Neural crest cell (in vitro differentiated cells): Measurements from ENCODE around the gene TMEM215. TPM values are rescaled to one million over a fixed set of nuclear protein-coding genes. Genes with fewer than 3 reads are reported as not detected.
"Not testable (repeated sequence)": the region's sequence is repeated elsewhere in the genome, so short reads cannot be mapped to it uniquely, and the experiment has no call there.

Source experiments
- DNase-seq: peaks from one replicate; pipeline ENCODE4 v3.0.0; 2021; ENCODE audit warnings: low read depth, mixed read lengths, low spot score
- H3K27ac Mint-ChIP-seq: one replicate; pipeline ENCODE4 v1.8.0; 2021; ENCODE audit warnings: mild to moderate bottlenecking, mixed read lengths; ENCODE audit not compliant: unreplicated experiment
- H3K27me3 Mint-ChIP-seq: 2 replicates; pipeline ENCODE4 v1.8.0; 2021; ENCODE audit warnings: low read depth, mild to moderate bottlenecking, mixed read lengths
- H3K36me3 Mint-ChIP-seq: 2 replicates; pipeline ENCODE4 v1.8.0; 2021; ENCODE audit warnings: low read depth, mild to moderate bottlenecking, mixed read lengths
- H3K4me1 Mint-ChIP-seq: 2 replicates; pipeline ENCODE4 v1.8.0; 2021; ENCODE audit warnings: mixed read lengths
- H3K4me3 Mint-ChIP-seq: one replicate; pipeline ENCODE4 v1.8.0; 2021; ENCODE audit warnings: mild to moderate bottlenecking, mixed read lengths
- H3K9me3 Mint-ChIP-seq: 2 replicates; pipeline ENCODE4 v1.8.0; 2021; ENCODE audit warnings: mixed read lengths
- total RNA-seq: library from RNA; stranded (reverse); gene quantifications from 2 replicates; pipeline ENCODE4 v1.2.1, GENCODE V29; 2021
- TF ChIP-seq, protein P1 (sequence below): fragments of 200-600 bp; sonication (generic); conservative IDR thresholded peaks from 2 replicates; pipeline ENCODE4 v1.5.0; 2021; ENCODE audit warnings: antibody characterized with exemption, mild to moderate bottlenecking

The TMEM215 gene
- total RNA-seq, 1 donor from 2014 or later: 0.72 TPM

DNA sequence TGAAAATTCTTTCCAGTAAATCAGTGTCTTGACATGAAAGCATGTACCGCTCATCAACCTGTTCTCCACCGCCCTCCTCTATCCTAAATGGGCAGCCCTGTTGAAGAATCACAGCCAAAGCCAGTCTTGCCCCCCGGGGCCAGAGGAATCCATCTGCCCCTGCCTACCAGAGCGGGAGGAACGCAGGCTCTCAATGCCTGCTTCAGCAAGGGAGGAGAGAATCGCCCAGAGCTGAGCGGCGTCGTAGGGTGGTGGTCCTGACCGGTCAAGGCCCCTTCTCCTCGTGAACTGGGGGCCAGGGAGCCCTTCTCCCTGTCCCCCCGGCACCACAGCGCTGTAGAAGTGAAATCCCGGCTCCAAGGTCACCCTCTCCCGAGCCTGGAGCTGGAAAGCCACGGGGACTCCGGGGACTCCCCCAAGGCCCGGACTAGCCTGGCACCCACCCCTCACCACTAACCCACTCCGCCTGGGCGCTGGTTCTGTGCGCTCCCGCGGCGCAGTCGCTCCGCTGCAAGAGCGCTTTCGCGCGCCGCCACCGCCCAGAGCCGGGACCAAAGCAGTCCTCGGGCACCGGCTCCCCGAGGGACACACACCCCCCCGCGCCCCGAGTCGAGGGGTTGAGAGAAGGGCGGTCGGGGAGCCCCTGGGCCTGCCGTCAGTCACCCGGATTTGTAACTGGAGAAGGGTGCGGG, 718 bp upstream of the TMEM215 start:
- no peak overlapping the region for H3K27ac Mint-ChIP-seq
- H3K4me3 Mint-ChIP-seq: peak overlapping the region; percentile 81
- TF ChIP-seq, protein P1, sequence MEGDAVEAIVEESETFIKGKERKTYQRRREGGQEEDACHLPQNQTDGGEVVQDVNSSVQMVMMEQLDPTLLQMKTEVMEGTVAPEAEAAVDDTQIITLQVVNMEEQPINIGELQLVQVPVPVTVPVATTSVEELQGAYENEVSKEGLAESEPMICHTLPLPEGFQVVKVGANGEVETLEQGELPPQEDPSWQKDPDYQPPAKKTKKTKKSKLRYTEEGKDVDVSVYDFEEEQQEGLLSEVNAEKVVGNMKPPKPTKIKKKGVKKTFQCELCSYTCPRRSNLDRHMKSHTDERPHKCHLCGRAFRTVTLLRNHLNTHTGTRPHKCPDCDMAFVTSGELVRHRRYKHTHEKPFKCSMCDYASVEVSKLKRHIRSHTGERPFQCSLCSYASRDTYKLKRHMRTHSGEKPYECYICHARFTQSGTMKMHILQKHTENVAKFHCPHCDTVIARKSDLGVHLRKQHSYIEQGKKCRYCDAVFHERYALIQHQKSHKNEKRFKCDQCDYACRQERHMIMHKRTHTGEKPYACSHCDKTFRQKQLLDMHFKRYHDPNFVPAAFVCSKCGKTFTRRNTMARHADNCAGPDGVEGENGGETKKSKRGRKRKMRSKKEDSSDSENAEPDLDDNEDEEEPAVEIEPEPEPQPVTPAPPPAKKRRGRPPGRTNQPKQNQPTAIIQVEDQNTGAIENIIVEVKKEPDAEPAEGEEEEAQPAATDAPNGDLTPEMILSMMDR: no peak
- peak; percentile 5 for DNase-seq
- H3K27me3 Mint-ChIP-seq: peaks cover 95% of the 10 kb centered on the region
- H3K4me1 Mint-ChIP-seq: peaks cover 5% of the 10 kb centered on the region
- H3K36me3 Mint-ChIP-seq: no peaks in the 10 kb centered on the region
- H3K9me3 Mint-ChIP-seq: no peaks in the 10 kb centered on the region

DNA sequence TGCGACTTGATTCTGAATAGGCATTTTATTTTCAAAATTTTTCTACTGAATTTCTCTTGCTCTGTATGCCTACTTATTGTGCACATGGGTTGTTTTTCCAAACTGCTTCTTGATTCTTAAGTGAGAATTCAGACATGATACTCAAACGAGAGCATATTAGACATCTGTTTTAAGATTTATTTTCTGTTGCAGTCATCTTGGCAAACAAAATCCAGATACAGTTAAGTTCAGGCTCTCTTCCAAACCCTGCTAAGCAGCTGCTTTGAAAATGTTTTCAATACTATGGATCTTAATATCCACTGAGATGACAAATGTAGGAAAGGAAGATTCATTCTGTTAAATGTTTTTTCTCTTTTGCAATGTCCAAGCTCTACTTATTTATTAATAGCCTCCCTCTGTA, 4.5 kb downstream of the TMEM215 start:
- H3K4me1 Mint-ChIP-seq: peaks cover 12% of the 10 kb centered on the region
- H3K27ac Mint-ChIP-seq: no peak overlapping the region
- DNase-seq: no peak
- TF ChIP-seq, protein P1: no peak
- H3K36me3 Mint-ChIP-seq: no peaks in the 10 kb centered on the region
- no peaks in the 10 kb centered on the region for H3K9me3 Mint-ChIP-seq
- H3K27me3 Mint-ChIP-seq: peaks cover 73% of the 10 kb centered on the region
- no peak overlapping the region for H3K4me3 Mint-ChIP-seq

DNA sequence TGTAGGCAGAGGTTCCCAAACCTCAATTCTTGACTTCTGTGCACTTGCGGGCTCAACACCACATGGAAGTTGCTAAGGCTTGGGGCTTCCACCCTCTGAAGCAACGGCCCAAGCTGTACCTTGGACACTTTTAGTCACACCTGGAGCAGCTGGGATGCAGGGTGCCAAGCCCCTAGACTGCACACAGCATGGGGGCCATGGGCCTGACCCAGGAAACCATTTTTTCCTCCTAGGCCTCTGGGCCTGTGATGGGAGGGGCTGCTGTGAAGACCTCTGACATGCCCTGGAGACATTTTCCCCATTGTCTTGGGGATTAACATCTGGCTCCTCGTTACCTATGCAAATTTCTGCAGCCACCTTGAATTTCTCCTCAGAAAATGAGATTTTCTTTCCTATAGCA, 12.7 kb downstream of the TMEM215 start:
- not testable (repeated sequence) for H3K4me3 Mint-ChIP-seq, H3K4me1 Mint-ChIP-seq, H3K36me3 Mint-ChIP-seq, H3K27ac Mint-ChIP-seq, DNase-seq
- H3K9me3 Mint-ChIP-seq: peaks cover 22% of the 10 kb centered on the region
- H3K27me3 Mint-ChIP-seq: peaks cover 28% of the 10 kb centered on the region

DNA sequence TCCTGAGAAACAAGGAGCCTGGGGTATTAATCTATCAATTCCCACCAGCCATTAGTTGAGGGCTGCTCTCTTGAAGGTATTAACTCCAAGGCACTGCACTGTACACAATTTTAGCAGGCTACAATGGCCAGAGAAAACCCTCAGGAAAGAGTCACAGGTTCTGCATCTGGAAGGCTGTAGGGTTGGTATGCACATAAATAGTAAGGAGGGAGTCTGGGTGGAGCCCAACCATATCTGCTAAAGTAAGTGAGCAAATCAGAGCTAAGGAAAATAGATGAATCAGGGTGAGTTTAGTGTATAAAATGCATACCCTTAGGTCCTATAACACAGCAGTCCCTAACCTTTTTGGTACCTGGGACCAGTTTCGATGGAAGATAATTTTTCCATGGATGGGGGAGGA, 18.2 kb downstream of the TMEM215 start:
- Mint-ChIP-seq H3K27ac (no peak overlapping the region), H3K27me3 (peaks cover 57% of the 10 kb centered on the region), H3K36me3 (peaks cover 3% of the 10 kb centered on the region), H3K4me3 (no peak overlapping the region), H3K9me3 (peaks cover 11% of the 10 kb centered on the region), H3K4me1 (no peaks in the 10 kb centered on the region)
- no peak for DNase-seq
- TF ChIP-seq, protein P1: no peak

DNA sequence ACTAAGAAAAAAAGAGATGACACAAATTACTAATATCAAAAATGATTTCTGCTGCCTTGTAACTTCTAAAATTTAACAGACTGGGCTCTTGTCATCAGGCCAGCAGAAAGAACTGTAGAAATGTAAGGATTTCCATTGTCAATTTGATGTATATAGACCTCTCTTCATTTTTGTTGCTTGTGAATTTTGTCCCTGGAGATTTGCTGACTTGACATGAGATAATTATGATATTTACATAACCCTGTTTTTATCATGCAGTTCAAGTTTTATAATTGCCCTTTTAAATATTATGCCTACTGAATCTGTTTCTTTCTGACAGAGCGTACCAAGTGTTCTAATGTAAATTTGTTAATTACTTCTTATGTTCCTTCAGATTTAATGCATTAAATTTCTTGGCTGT, 23.9 kb downstream of the TMEM215 start:
- TF ChIP-seq, protein P1: no peak
- DNase-seq: no peak
- Mint-ChIP-seq H3K27ac (no peak overlapping the region), H3K4me1 (no peaks in the 10 kb centered on the region), H3K4me3 (no peak overlapping the region), H3K9me3 (peaks cover 19% of the 10 kb centered on the region), H3K36me3 (no peaks in the 10 kb centered on the region), H3K27me3 (peaks cover 24% of the 10 kb centered on the region)

DNA sequence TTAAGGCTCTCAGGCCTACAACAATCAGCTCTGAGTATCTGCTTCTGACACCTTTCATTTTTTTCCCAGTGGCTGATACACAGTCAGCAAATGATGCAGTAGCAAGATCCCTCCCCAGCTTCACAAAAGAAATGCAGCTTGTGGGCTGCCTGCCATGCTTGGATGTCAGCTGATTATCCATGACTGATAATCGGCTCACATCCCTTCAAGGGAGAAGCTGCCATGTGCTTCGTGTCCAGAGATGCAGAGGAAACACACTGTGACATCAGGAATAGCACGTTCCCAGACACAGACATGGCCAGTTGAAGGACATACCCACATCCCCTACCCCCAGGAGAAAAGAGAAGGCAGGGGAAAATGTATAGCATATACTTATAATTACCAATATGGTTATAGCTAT, 27.9 kb downstream of the TMEM215 start:
- no peak overlapping the region for H3K27ac Mint-ChIP-seq
- no peaks in the 10 kb centered on the region for H3K4me1 Mint-ChIP-seq
- no peak for DNase-seq
- H3K9me3 Mint-ChIP-seq: peaks cover 17% of the 10 kb centered on the region
- H3K4me3 Mint-ChIP-seq: no peak overlapping the region
- peaks cover 8% of the 10 kb centered on the region for H3K27me3 Mint-ChIP-seq
- TF ChIP-seq, protein P1: no peak
- no peaks in the 10 kb centered on the region for H3K36me3 Mint-ChIP-seq
